NCI-H510A (cell line): ENCODE measurements around the gene CRAT.
A peak's percentile ranks its signal among the peaks of the same experiment; 100 is the strongest.

ENCODE experiments used
- DNase-seq: peaks from one replicate; lab custom pipeline; 2025; lab: John Stamatoyannopoulos, UW

Gene CRAT

DNA sequence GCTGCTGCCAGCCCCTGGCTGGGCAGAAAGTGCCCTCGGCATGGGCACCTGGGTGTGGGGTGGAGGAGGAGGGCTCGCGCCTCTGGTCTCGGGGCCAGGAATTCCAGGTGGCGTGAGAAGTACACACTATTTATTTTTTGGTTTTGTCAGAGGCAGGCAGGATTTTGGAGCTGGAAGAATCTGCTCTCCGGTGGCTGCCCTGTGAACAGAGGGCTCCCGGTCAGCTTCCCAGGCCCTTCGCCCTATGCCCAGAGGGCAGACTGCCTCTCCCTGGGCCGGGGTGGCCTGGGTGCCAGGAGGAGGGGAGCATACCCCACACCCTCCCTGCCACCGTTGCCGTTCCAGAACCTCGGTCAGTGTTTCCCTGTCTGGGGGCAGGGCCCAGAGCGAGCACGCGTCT is 21.3 kb downstream of the CRAT start:
- no peak for DNase-seq

DNA sequence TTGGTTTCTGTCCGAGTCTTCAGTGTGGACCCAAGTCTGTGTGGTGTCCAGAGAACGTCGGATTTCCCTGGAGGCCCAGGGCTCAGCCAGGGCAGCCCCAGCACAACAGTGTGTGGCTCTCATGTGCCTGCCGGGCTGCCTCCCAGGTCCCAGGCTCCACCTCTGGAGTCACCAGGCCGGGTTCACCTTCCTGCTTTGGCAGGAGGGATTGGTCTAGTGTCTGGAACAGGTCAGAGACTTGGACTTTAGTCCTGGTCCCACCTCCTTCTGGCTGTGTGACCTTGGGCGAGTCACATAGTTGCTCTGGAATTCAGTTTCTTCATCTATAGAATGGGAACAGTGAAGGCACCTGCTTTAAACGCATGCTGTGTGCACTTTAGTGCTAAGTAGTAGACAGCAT is 26.5 kb downstream of the CRAT start:
- no peak for DNase-seq

DNA sequence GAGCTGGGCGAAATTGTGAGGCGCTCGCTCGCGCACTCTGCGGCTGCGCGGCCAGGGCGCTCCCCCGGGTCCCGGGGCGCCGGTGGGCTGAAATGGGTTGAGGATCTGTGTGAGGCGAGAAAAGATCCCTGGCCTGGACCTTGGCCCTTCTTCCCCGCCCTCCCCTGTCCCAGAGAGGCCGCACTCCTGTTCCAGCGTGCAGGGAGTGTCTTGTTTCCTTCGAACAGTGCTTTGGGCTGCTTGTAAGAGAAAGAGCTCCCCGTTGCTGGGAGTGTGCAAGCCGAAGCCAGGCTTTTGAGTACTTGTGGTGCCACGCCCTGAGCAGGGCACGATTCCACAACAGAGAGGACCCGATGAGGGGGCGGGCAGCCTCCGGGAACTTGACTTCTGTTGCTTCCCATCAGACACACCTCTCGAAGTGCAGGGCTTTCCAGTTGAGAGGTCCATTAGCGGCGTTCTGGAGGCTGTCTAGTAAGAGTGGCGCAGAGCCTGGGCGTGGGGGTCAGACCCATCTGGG is 29.1 kb downstream of the CRAT start:
- DNase-seq = no peak

DNA sequence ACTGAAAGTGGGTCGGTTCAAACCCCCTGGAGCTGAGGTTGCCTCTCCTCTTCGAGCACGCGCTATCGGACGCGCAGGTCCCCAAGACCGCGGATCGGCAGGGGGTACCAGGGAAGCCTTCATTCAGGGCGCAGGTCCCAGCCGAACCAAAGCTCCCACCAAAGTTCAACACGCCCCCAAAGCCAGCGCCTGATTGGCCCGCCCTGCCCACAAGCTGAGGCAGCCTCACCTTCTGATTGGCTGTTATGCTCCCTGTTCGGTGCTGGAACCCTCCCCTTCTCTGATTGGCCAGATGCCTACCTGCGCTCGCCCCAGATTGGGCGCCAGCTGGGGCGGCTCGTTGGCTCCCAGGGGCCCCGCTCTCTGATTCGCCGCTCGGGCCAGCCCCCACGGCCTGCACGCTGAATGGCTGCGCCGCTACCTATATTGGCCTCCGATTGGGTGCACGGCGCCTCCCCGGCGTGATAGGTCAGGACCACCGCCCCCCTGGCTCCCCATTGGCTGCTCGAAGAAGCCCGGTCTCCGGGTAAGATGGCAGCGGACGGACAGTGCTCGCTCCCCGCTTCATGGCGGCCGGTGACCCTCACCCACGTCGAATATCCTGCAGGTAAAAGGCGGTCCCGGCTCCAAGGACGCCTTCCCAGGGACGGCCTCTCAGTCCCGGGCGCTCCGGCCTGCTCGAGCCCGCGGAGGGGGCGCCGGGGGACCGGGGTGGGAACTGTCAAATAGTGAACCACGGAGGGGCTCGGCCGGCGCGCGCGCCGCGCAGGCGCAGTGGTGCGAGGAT is 29.8 kb downstream of the CRAT start, which contains the start of gene DOLPP1:
DOLPP1 (plus strand) TSS at position 511 of the 787 bp plus-strand sequence; CDS start at position 532, 21 bp downstream.
- peak; percentile 99 for DNase-seq

DNA sequence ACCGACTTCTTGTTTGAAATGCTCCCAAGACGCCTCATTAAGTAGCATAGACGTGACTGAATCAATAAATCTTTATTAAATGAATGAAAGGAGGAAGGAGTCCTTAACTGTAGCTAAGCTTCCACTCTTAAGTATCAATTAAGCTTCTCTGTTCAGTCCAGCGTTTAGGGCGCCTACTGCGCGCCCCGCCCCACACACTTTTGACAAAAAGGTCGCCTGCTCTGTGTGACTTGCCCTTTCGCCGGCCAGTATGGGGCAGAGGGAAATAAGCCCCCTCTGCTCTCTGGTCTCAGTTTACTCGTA is 30.3 kb downstream of the CRAT start:
- DNase-seq = no peak

DNA sequence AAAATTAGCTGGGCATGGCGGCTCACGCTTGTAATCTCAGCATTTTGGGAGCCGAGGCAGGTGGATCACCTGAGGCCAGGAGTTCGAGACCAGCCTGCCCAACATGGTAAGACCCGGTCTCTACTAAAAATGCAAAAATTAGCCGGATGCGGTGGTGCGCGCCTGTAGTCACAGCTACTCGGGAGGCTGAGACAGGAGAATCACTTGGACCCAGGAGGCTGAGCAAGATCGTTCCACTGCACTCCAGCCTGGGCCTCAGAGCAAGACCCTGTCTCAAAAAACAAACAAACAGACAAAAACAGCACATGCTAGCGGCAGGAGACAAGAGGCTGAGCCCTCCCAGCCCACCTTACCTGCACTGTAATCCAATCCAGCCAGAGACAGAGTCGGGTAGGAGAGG is 30.8 kb downstream of the CRAT start:
- DNase-seq = no peak

DNA sequence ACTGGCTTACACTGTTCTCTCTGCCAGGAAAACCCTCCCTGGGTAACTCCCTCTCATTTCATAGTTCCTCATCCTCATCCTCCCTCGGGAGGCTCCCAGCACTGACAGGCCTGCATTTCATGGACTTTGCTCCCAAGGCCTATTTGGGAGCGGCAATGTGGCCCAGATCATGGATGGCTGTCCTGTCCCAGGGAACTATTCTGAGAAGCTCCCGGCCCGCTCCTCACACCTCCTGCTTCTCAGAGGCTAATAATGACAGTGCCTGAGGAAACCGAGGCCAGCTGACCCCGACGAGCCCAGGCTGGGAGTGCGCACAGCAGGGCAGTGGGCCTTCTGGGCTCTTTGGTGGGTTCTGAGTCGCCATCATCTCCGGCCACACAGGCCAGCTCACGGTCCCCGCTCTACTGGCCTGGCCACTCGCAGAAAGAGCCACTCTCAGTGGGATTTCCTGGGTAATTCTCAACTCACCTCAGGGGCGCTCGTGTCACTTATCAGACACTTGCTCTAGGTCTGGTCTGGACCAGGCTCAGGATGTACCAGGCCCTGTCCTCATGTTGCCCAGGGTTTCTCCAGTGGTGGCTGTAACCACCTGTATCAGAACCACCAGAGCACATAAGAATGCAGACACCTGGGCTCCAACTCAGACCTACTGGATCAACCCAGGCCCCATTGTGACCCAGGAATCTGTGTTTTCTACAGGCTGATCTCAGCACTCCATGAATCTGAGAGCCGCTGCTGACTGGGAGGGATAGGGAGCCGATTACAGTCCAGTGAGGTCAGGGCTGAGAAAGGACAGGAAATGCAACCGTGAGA is 31.7 kb downstream of the CRAT start:
- DNase-seq = no peak

DNA sequence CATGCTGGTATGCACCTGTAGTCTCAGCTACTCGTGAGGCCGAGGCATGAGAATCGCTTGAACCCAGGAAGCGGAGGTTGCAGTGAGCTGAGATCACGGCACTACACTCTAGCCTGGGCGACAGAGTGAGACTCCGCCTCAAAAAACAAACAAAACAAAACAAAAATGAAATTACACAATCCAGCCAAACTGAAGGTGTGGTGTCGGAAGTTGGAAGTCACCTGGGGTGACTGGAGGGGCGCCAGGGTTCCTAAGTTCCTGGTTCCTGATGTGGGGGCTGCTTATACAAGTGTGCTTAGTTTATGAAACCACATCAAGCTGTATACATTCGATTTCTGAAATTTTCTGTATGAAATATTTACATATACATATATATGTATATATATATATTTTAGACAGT is 33.4 kb downstream of the CRAT start:
- no peak for DNase-seq

DNA sequence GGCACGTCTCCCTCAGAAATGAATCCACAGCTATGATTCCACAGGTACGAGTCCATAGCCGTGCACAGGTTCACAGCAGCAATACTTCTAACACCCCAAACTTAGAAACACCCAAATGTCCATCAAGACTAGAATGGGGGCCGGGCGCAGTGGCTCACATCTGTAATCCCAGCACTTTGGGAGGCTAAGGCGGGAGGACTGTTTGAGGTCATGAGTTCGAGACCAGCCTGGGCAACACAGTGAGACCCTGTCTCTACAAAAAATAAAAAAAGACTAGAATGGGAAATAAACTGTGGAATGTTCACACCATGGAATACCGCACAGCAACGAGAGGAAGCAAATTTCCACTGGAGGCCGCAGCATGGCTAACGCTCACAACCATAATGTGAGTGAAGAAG is 34.0 kb downstream of the CRAT start:
- DNase-seq = no peak

DNA sequence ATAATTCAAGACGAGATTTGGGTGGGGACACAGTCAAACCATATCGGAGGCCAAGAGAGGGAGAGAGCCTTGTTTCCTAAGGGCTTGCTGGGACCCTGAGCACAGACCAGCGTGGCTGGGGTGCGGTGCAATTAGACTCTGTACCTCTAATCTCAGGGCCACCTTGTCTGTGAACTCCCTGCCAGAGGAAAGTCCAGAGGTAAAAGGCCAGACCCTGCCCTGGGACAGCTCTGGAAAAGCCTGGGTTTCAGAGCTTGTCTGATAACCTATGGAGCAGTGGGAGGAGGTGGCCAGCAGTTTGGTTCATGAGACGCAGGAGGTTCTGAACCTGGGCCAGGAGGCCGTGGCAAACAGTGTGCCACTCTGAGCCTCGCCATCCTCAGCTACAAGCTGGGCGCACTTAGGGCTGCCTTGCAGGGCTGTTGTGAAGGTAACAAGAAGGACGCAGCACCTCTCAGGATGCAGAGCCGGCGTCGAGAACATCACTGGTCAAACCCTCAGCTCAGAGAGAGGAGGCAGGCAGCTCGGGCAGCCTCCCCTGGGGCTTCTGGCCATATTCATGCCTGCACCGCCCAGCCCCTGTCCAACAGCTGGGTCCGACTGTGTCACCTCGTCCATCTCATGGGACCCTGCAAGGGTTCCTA is 34.5 kb downstream of the CRAT start:
- no peak for DNase-seq

DNA sequence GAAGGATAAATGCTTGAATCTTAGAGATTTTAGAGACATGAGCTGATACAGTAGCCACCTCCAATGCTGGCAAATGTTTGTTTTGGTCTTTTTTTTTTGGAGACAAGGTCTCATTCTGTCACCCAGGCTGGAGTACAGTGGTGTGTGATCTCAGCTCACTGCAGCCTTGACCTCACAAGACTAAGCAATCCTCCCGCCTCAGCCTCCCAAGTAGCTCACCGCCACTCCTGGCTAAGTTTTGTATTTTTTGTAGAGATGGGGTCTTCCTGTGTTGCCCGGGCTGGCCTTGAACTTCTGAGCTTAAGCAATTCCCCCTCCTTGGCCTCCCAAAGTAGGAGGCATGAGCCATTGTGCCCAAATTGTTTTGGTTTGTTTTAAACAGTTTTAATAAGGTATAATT is 36.5 kb downstream of the CRAT start:
- DNase-seq = no peak

DNA sequence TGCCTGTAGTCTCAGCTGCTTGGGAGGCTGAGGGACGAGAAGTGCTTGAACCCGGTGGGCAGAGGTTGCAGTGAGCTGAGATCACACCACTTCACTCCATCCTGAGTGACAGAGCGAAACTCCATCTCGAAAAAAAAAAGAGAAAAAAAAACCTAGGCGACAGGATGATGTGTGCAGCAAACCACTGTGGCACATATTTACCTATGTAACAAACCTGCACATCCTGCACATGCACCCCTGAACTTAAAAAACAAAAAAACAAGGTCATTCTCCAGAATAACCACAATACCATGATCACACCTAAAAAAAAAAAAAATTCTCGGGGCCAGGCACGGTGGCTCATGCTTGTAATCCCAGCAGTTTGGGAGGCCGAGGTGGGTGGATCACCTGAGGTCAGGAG is 37.2 kb downstream of the CRAT start:
- no peak for DNase-seq

DNA sequence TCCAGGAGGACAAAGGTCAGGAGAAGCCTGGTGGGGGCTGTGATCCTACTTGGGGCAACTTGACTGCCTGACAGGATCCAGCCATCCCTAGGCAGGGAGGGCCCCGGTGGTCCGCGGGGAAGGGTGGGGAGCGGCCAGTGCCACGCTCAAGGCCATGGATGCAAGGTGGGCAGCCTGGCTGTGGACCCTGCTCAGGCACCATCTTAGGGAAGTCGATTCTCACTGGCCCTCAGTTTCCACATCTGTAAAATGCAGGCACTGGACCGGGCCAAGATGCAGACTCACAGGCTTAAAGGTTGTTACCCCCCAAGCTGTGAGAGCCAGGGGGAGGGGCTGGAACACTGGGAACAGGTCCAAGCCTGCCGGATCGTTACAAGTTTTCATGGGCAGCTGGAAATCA is 38.4 kb downstream of the CRAT start:
- DNase-seq = no peak

DNA sequence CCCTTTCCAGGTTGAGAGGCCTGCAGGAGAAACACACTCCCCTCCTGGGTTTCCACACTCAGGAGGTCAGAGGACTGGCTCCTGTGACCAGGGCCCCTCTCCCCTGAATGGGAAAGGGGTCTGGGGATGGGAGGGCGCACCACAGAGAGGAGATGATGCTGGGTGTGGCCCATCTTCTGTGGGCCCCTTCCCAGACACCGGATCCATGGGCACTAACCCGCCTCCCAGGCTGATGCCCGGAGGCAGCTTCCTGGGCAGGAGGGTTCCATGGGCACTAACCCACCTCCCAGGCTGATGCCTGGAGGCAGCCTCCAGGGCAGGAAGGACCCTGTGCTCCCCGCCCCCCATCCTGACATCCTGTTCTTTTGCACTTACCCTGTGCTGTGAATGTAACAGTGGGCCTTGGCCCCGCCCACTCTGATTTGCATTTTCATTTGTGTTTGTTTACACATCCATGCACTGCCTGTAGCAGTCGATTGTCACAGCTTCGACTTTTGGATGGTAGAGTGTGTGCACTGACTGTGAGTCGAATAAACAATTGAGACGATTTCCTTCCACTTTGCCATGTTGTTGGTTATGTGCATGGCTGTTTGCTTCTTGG is 39.0 kb downstream of the CRAT start:
- DNase-seq = no peak

DNA sequence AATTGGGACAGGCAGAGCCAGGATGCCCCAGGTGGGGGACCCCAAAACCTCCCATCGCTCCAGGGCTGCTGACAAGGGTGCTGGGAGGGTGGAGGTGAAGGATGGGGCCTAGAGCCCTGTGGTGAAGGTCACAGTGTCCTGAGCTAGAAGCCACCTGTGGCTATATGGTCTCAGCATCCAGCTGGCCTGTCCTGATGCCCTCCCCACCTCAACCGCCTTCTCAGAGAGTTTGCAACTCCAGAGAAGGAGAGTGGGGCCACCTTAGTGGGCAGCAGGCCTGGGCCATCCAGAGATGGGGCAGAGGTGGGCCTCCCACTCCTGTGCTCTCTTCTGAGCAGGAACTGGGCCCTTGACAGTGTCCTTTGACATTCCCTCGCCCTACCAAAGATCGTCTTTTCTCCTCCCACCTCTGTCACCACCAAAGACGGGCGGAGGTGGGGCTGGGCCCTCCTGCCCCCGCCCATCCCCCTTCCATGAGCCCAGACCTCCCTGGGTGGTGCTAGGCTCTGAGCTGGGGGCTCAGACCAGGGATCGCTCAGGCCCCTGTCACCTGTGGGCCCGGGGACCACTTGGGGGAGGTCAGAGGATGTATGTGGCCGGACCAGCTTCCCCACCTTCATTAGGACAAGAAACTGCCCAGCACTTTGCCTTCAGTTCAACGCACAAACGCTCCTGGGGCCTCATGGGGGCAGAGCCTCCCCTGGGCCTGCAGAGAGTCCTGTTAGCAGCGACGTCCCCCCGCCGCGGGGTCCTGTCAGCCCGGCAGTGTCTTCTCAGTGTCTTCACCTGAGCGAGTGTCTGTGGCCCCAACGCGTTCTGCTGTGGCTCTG is 39.7 kb downstream of the CRAT start:
- no peak for DNase-seq

DNA sequence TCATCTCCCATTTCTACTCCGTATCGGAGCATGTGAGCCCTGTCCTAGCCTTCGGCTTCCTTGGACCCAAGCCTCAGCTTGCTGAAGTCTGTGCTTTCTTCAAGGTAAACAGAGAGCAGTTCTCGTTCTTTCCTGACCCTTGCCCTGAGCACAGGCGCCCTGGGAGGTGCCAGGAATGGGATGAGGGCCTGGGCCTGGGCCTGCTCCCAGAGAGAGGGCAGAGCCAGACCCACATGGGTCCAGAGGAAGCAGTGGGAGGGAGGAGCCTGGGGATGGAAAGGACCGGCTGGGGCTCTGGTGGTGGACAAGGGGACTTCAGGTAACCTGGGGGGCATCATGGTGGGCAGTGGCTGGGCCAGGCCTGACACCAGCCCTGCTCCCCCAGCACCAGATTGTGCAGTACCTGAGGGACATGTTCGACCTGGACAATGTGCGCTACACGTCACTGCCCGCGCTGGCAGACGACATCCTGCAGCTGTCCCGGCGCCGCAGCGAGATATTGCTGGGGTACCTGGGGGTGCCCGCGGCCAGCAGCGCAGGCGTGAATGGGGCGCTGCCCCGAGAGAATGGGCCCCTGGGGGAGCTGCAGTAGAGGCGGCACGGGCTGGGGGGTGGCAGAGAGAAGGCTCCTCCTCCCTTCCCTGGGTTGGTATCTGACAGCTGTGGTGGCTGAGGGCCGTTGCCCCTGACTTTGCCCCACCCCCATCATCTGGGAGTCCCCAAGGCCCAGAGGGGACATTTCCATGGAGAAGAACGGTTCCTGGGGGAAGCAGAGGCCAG is 40.5 kb downstream of the CRAT start:
- no peak for DNase-seq

DNA sequence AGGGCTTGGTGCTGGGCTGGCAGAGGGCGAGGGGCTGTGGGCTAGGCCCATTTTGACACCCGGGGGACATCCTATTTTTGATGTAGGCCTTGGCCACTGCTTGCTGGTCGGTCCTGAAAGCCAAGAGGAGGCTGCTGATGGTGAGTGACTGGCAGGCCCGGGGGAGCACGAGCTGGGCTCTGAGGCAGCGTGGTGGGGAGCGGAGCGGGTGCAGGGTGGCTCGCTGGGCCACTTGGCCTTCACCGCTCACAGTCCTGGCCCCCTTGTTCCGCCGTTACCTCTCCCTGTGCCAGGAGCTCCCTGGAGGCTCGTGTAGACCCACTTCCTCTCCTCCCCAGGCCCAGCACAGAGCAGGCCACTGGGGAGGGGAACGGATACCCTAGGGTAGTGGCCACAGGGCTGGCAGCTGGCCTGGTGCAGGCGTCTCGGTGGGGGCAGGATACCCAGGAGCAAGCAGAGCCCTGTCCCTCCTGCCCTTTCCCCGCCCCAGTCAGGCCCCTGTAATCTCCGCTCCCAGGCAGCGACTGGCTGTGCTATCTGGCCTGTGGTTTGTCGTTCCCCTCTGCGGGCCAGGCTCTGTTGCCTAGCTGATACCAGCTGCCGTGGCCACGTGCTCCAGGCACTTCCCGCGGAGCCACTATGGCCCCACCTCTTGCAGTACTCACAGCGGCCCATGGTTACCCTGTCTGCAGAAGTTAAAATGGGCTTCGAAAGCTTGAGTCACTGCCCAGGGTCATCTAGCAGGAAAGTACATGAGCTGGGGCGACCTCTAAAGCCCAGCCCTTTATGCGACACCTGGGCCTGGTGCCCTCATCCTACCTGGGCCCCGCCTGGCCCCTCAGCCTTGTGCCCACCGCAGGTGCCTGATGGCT is 41.4 kb downstream of the CRAT start:
- no peak for DNase-seq

DNA sequence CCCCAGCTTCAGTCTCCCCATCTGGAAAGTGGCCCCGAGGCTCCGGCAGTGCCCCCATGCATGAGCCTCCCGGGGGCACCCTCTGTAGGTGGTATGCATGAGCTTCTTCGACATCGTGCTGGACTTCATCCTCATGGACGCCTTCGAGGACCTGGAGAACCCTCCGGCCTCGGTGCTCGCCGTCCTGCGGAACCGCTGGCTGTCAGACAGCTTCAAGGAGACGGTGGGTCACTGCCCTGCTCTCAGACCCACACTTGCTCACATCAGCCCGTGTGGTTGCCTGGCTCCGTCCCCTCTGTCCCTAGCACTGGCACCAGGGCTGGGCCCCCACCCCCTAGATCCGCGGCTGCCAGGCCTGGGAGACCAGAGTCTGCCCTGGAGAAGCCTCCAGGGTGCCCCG is 42.5 kb downstream of the CRAT start:
- DNase-seq = no peak

DNA sequence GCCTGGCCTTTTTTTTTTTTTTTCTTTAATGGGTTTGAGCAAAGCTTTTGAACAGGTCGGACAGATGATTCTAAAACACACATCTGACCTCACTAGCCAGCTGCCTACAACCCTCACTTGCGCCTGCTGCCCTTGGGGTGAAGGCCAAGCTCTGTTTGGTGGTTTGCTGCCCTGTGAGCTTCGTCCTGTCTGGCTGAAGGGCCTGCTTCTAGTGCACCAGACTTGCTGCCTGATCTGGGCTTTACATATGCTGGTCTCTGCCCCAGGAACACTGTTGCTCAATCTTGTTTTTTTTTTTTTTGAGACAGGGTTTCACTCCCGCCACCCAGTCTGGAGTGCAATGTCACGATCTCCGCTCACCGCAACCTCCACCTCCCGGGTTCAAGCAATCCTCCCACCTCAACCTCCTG is 46.1 kb downstream of the CRAT start:
- no peak for DNase-seq

DNA sequence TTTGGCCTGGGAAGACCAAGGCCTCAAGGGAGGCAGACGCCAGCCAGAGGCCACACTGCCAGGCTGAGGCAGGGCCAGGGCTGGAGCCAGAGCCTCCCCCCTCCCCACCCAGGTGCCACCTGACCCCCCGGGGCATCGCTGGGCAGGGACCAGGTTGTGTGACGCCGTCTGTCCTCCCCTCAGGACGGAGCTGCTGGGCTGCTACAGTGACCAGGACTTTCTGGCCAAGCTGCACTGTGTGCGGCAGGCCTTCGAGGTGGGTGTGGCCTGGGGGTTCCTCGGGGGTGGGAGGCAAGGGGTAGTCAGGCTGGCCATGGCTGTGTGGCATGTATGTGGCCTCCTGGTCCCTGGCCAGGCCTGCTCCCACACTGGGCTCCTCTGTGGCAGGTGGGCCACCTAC is 47.5 kb downstream of the CRAT start:
- no peak for DNase-seq
